ENCODE data around the gene EIF4G2.

The EIF4G2 gene

DNA sequence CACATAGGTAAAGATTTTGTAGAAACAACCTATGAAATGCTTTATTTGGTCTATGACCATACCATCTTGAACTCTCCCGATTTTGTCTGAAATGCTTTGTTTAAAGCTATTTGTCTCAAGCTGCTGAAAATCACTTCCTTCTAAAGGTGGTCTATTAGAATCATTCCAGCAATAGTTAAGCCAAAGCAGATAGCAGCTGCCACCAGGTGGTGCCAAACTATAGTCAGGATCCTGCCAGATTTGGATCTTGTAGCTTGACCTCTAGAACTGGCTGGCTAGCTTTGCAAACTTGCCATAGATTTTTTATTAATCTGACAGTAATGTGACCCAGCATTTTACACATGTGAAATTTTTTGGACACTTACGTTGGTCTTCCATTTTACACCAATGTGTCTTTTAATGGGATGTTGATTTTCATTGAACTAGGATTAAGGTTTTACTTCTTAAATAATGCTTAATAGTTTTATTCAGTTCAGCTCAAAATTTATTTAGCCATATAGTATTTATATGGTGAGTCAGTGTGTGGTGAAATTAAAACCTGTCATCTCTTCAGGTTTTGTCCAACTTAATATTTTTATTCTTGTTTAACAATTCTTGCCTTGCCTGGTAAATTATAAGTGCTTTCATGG is 38.0 kb downstream of the EIF4G2 start:
- no peak for DNase-seq

DNA sequence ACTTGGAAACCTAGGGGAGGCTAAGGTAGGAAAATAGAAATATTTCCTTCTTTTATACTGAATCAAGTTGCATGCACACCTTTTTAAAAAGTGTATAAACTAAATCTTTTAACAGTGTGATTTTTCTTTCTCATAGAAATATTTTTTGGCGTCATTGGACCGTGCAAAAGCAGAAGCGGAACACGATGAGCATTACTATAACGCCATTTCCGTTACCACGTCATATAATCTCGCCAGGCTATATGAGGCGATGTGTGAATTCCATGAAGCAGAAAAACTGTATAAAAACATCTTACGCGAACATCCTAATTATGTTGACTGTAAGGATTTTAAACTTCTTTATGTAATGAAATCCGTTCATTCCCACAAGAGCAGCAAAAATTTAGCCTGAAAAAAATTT is 44.3 kb downstream of the EIF4G2 start:
- no peak for DNase-seq

DNA sequence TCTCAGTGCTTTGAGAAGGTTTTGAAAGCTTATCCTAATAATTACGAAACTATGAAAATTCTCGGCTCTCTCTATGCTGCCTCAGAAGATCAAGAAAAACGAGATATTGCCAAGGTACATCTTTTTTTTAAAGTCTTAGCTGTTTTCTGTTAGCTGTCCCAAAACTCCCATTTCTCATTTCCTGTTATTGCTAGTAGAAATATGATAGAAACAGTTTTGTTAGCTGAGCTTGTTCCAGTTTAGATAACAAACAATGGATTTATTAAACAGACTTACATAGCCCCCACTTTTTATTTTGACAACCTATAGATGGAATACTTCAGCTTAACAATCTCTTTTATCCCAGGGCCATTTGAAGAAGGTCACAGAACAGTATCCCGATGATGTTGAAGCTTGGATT is 45.0 kb downstream of the EIF4G2 start:
- no peak for DNase-seq

DNA sequence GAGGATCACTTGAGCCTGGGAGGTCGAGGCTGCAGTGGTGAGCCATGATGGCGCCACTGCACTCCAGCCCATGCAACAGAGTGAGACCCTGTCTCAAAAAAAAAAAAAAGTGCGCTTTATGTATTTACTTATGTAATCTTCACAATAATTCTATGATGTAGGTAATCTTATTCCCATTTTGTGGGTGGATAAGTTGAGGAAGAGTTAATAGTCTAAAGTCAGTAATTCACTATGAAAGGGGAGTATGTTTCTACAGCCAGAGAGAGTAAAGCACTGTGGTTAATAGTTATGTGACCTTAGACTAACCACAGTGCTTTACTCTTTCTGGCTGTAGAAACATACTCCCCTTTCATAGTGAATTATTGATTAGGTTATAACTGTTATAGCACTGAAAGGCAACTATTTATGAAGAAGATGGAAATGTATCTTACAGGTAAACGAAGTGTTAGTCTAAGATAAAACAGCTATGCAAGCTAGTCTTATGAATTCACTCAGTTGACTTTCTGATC is 45.8 kb downstream of the EIF4G2 start:
- no peak for DNase-seq

DNA sequence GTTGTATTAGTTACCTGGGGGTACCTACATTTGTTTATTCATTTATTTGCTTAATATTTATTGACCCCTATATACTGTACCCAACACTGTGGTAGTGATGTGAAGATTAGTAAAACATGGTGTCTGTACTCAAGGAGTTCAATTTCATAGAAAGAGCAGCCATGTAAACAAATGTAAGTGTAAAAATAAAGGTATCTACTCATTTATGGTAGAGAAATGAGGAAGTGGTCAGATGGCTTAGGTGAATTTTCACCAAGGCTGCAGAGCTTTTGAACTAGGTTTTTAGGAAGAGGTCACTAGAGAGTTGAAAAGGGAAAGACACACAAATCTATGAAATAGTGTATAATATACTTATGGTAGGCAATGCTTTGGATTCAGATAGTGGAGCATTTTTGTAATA is 46.5 kb downstream of the EIF4G2 start:
- DNase-seq: no peak

DNA sequence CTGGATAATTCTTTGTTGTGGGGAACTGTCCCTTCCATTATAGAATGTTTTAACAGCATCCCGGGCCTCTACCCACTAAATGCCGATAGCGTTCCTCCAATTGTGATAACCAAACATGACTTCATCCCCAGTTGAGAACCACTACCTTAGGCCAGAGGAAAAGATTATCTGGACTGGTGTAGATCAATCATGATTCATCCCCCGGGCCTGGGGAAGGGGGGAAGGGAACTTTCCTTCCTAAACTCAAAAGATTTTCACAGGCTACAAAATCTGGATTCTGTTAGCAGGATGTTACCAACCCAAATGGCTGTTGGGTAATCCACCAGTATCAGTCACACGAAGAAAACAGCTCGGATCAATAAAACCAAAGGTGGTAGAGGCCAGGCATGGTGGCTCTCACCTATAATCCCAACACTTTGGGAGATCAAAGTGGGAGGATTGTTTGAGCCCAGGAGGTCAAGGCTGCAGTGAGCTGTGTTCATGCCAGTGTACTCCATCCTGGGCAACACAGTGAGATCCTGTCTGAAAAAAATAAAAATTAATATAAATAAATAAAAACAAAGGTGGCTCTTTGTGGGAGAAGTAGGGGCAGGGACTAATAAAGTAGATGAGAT is 47.5 kb downstream of the EIF4G2 start:
- DNase-seq: no peak

DNA sequence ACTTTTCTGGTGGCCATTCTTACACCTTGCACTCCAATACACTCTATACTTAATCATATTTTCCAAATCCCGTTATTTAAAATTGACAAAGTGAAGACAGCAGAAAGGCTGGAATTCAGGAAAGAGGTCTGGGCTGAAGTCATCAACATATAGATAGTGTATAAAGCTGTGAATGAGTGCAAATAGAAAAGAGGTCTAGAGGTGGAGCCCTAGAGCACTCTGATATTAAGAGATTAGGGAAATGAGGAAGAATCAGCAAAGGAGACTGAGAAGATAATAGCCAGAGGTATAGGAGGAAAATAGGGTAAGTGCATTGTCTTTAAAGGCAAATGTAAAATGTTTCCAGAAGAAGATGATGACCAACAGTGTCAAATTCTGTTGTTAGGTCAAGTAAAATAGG is 49.8 kb downstream of the EIF4G2 start:
- DNase-seq: no peak

DNA sequence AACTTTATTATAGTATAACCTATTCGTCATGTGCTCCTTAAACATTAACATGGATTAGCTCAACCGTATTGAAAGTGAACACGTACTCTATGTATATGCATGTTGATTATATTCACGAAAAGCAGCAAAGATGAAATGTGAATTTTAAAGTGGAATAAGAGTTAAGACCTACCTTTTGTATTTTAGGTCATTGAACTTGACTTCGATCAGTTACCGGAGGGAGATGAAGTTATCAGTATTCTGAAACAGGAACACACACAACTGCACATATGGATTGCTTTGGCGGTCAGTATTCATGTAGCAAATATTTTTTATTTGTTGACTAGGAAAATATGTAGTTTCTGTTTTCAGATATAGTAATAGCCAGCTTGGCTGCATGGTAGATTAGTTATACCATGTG is 56.2 kb downstream of the EIF4G2 start:
- no peak for DNase-seq

DNA sequence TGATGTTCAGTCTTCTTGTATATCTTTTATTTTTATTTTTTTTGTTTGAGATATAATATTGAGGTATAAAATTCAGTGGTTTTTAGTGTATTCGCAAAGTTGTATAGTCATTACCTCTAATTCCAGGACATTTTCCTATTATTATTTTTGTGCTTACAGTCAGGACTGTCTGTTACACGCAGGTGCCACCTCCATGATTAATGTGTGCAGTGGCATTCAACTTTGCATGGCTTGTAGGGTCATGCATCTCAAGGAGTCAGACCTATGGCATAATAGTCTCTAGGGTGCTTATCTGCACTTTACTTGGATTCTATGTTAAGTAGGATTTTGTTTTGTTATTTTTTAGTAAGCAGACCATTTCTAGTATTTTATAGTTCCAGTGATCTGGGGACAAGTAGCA is 56.7 kb downstream of the EIF4G2 start:
- no peak for DNase-seq

DNA sequence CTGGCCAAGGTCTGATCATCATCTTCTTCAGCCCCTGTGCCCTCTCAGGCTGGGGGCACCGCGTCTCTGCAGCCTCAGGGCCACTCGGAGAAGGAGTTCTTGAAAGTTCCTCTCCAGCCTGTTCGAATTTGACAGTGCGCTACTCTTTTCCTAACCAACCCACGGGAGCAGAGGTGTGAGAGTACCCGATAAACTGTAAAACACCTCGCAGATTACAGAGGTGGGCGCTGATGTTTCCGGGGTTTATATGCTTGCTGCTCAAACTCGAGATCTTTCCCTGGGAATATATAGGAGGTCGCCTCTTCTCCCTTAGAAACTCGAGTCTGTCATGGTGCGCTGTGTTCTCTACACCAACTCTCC is 57.2 kb downstream of the EIF4G2 start:
- DNase-seq: no peak

DNA sequence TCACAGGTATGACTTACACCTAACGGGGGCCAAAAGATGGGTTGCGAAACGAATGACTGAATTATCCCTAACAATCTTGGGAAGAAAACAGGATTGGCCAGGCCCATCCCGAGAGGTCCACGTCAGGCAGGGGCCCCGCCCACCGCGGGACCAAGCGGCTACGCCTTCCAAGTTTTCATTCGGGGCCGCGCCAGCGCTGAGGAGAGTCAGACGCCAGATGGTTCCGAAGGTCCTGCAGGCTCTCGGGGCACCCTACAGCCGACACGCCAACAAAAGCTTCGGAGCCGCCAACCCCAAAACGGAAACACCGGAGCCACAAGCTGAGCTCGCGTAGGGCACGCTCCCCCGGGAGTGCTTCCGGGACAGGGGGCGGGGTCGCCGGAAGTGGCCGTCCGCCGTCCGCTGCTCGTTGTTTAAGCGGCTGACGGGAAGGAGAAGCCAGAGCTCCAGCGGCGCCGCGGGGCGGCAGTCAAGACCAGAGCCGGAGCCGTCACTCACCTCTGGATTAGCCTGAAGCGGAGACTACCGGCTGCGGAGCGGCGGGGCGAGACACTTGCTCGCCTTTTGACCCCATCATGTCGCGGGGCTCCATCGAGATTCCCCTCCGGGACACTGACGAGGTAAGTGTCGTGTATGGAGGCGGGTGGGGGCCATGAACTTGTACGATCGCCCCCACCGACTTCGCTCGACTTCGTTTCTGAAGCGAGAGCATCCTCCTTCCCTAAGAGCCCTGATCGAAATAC is 57.7 kb downstream of the EIF4G2 start, which contains the start of gene CTR9:
Gene CTR9, plus strand, starts transcription at position 409 of the 743 bp plus-strand sequence. Its CDS starts 167 bp downstream, at position 576.
- DNase-seq: peak; percentile 89

DNA sequence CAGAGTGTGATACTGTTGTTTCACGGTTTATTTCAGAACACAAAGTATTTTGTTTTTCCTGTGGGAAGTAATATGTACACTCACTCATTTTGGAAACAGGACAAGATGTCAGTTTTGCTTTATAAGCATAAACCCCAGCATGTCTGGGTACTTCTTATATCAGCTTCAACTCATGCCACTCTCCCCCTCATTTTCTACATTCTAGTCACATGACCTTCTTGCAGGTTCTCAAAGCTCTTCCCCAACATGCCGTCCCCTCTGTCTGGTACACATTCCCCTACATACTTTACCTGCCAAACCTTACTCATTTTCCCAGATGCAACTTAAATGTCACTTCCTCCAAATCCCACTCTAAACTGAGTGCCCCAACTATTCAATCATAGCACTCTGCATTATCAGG is 59.2 kb downstream of the EIF4G2 start:
- no peak for DNase-seq

DNA sequence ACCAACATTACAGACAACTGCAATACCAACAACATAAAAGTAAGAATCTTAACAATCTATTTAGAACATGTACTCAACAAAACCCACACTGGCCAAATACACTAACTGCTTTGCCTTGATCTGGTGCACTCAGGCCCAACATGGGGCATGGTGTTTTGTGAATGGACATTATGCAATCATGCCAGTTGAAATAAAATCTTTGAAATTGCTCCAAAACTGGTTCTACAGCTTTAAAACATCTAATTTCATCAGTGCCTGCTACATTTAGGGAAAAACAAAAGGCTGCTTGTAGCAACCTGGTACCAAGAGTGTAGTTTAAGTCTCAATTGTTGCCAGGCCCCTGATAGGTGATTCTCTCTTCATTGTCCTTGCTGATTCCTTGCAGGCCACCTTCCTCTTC is 61.0 kb downstream of the EIF4G2 start:
- no peak for DNase-seq
